GM23338 (cell line): ENCODE data around the gene INSM2. TPM values are rescaled to one million over a fixed set of nuclear protein-coding genes. Genes with fewer than 3 reads are reported as not detected.

Source experiments
- ATAC-seq: fragments of 200-7000 bp; cut with Tn5 transposase; 3 replicates; pipeline ENCODE4 v1.9.1; 2020
- DNase-seq: peaks from one replicate; pipeline ENCODE4 v3.0.0-alpha.2; 2015; ENCODE audit warnings: low spot score
- H2AFZ ChIP-seq: fragments of 200-600 bp; sonication (generic); 2 replicates; pipeline ENCODE4 v1.8.0; 2016; ENCODE audit warnings: antibody characterized with exemption, mild to moderate bottlenecking, moderate library complexity
- H3F3A ChIP-seq: fragments of 200-600 bp; sonication (generic); replicated peaks from 2 replicates; pipeline ENCODE4 v1.8.0; 2017; ENCODE audit warnings: antibody characterized with exemption, mixed run types, low read depth
- H3K27ac ChIP-seq: fragments of 200-600 bp; sonication (generic); 2 replicates; pipeline ENCODE4 v1.6.1; 2016; ENCODE audit warnings: low read depth
- H3K27me3 ChIP-seq: fragments of 200-600 bp; sonication (generic); 2 replicates; pipeline ENCODE4 v1.8.0; 2016; ENCODE audit warnings: mild to moderate bottlenecking, mixed run types, moderate library complexity; ENCODE audit not compliant: insufficient read depth
- H3K36me3 ChIP-seq: fragments of 200-600 bp; sonication (generic); 2 replicates; pipeline ENCODE4 v1.8.0; 2016; ENCODE audit warnings: mild to moderate bottlenecking; ENCODE audit not compliant: insufficient read depth
- H3K4me1 ChIP-seq: fragments of 200-600 bp; sonication (generic); 2 replicates; pipeline ENCODE4 v1.8.0; 2016; ENCODE audit warnings: mild to moderate bottlenecking, moderate library complexity; ENCODE audit not compliant: insufficient read depth
- H3K4me2 ChIP-seq: fragments of 200-600 bp; sonication (generic); 2 replicates; pipeline ENCODE4 v1.7.1; 2017; ENCODE audit warnings: mixed run types
- H3K4me3 ChIP-seq: fragments of 200-600 bp; sonication (generic); 2 replicates; pipeline ENCODE4 v1.6.1; 2016; ENCODE audit warnings: mixed run types
- H3K79me2 ChIP-seq: fragments of 200-600 bp; sonication (generic); replicated peaks from 2 replicates; pipeline ENCODE4 v1.8.0; 2017; ENCODE audit warnings: mild to moderate bottlenecking; ENCODE audit not compliant: insufficient read depth
- H3K9me2 ChIP-seq: fragments of 200-600 bp; sonication (generic); 2 replicates; pipeline ENCODE4 v1.8.0; 2017; ENCODE audit not compliant: insufficient read depth
- H4K20me1 ChIP-seq: fragments of 200-600 bp; sonication (generic); replicated peaks from 2 replicates; pipeline ENCODE4 v1.8.0; 2017; ENCODE audit warnings: mild to moderate bottlenecking; ENCODE audit not compliant: insufficient read depth
- H3K27ac Mint-ChIP-seq: 2 replicates; pipeline ENCODE4 v1.8.0; 2020; ENCODE audit warnings: inconsistent platforms, mild to moderate bottlenecking, moderate library complexity, mixed read lengths
- H3K27me3 Mint-ChIP-seq: 3 replicates; pipeline ENCODE4 v1.8.0; 2022; ENCODE audit warnings: low read depth, mild to moderate bottlenecking, moderate library complexity, mixed read lengths, inconsistent platforms; ENCODE audit not compliant: insufficient read depth, poor library complexity
- H3K36me3 Mint-ChIP-seq: 3 replicates; pipeline ENCODE4 v1.8.0; 2021; ENCODE audit warnings: low read depth, mild to moderate bottlenecking, inconsistent platforms, moderate library complexity, mixed read lengths
- H3K4me1 Mint-ChIP-seq: 3 replicates; pipeline ENCODE4 v1.8.0; 2020; ENCODE audit warnings: mild to moderate bottlenecking, inconsistent platforms, mixed read lengths
- H3K4me3 Mint-ChIP-seq: 3 replicates; pipeline ENCODE4 v1.8.0; 2021; ENCODE audit warnings: moderate library complexity, mild to moderate bottlenecking, inconsistent platforms, mixed read lengths
- H3K9me3 Mint-ChIP-seq: 3 replicates; pipeline ENCODE4 v1.8.0; 2020; ENCODE audit warnings: moderate library complexity, mild to moderate bottlenecking, inconsistent platforms, mixed read lengths
- CREB1 ChIP-seq: fragments of 250-450 bp; sonication (Bioruptor Pico); IDR thresholded peaks from 2 replicates; pipeline ENCODE4 v1.5.0; 2020; ENCODE audit warnings: low read depth, mild to moderate bottlenecking, moderate library complexity
- CTCF ChIP-seq, 2 experiments: fragments of 200-600 bp in 1 of 2; sonication (generic) in 1 of 2; conservative IDR thresholded peaks; 2 replicates each; pipeline versions ENCODE4 v1.5.1 to v1.6.1; 2016 to 2017; ENCODE audit warnings: antibody characterized with exemption in 2 of 2, low read depth in 2 of 2, mild to moderate bottlenecking in 2 of 2, moderate library complexity in 1 of 2
- ETS1 ChIP-seq: IDR thresholded peaks from 2 replicates; pipeline ENCODE4 v1.6.1; 2016; ENCODE audit warnings: antibody characterized with exemption
- EZH2 ChIP-seq: fragments of 200-600 bp; sonication (generic); IDR thresholded peaks from one replicate; pipeline ENCODE4 v1.8.0; 2017; ENCODE audit warnings: antibody characterized with exemption, mild to moderate bottlenecking, low read depth; ENCODE audit not compliant: unreplicated experiment
- JUNB ChIP-seq: IDR thresholded peaks from one replicate; pipeline ENCODE4 v1.6.1; 2016; ENCODE audit warnings: antibody characterized with exemption; ENCODE audit not compliant: unreplicated experiment
- NANOG ChIP-seq: IDR thresholded peaks from 2 replicates; pipeline ENCODE4 v1.6.1; 2016; ENCODE audit warnings: antibody characterized with exemption, borderline replicate concordance
- POLR2AphosphoS5 ChIP-seq: IDR thresholded peaks from 2 replicates; pipeline ENCODE4 v1.6.1; 2016; ENCODE audit warnings: antibody characterized with exemption, low read depth
- REST ChIP-seq: IDR thresholded peaks from one replicate; pipeline ENCODE4 v1.6.1; 2018; ENCODE audit warnings: antibody characterized with exemption; ENCODE audit not compliant: unreplicated experiment
- STAT1 ChIP-seq: IDR thresholded peaks from one replicate; pipeline ENCODE4 v1.6.1; 2016; ENCODE audit warnings: antibody characterized with exemption; ENCODE audit not compliant: unreplicated experiment
- ZNF114 ChIP-seq: fragments of 250-450 bp; sonication (Bioruptor Pico); IDR thresholded peaks from 2 replicates; pipeline ENCODE4 v1.5.0; 2020; ENCODE audit warnings: mild to moderate bottlenecking, moderate library complexity
- ZNF462 ChIP-seq: fragments of 250-450 bp; sonication (Bioruptor Pico); IDR thresholded peaks from 2 replicates; pipeline ENCODE4 v1.5.0; 2020; ENCODE audit warnings: mild to moderate bottlenecking, moderate library complexity
- polyA plus RNA-seq: library from polyadenylated mRNA; unstranded; fragments of >200 nt; fragmentation: Nextera tagmentation; extraction: Ambion mirVana; gene quantifications from 2 replicates; pipeline ENCODE4 v1.2.1, GENCODE V29; 2016
- total RNA-seq: library from RNA; depleted of rRNA; stranded (reverse); fragments of >200 nt; shearing (Covaris generic); gene quantifications from 2 replicates; pipeline ENCODE4 v1.2.3, GENCODE V29; 2014

Gene INSM2
- total and polyA plus RNA-seq, 2 experiments from 2014 or later: not detected

GRCh38 chr14:35573911-35574310, 39.9 kb downstream of the INSM2 start (continued):
- TF ChIP-seq ZNF462 (no peak), POLR2AphosphoS5 (no peak), REST (no peak)

GRCh38 chr14:35576260-35576659, 42.3 kb downstream of the INSM2 start:
- H3K4me1 ChIP-seq: no peaks in the 10 kb centered on the region
- H3K9me2 ChIP-seq: no peaks in the 10 kb centered on the region
- no peak overlapping the region for H3K27ac ChIP-seq
- H3K4me3 ChIP-seq: no peak overlapping the region
- H4K20me1 ChIP-seq: no peaks in the 10 kb centered on the region
- Mint-ChIP-seq H3K36me3 (no peaks in the 10 kb centered on the region), H3K4me1 (no peaks in the 10 kb centered on the region), H3K27ac (no peak overlapping the region), H3K27me3 (peaks cover 2% of the 10 kb centered on the region), H3K4me3 (no peak overlapping the region), H3K9me3 (no peaks in the 10 kb centered on the region)
- DNase-seq (no peak), ATAC-seq (no peak)
- H3K79me2 ChIP-seq: no peaks in the 10 kb centered on the region
- H2AFZ ChIP-seq: no peak overlapping the region
- H3F3A ChIP-seq: no peaks in the 10 kb centered on the region
- H3K27me3 ChIP-seq: no peaks in the 10 kb centered on the region
- no peak overlapping the region for H3K4me2 ChIP-seq
- H3K36me3 ChIP-seq: no peaks in the 10 kb centered on the region
- TF ChIP-seq ETS1 (no peak), NANOG (no peak), CREB1 (CRISPR knock-in tag) (no peak), JUNB (no peak), ZNF114 (CRISPR knock-in tag) (no peak), EZH2 (no peak), CTCF (conservative IDR thresholded peaks at IDR 0.05; ENCODE audit: low read depth in 2 of 2) (no peak), STAT1 (no peak)
